ENCODE measurements around the gene KANK2. TPM values are rescaled to one million over a fixed set of nuclear protein-coding genes. Genes with fewer than 3 reads are reported as not detected.
A peak's percentile ranks its signal among the peaks of the same experiment; 100 is the strongest.
"Not testable (repeated sequence)": the region's sequence is repeated elsewhere in the genome, so short reads cannot be mapped to it uniquely, and the experiment has no call there.

The KANK2 gene
- total RNA-seq, 1 donor from 2014 or later: 296 TPM

DNA sequence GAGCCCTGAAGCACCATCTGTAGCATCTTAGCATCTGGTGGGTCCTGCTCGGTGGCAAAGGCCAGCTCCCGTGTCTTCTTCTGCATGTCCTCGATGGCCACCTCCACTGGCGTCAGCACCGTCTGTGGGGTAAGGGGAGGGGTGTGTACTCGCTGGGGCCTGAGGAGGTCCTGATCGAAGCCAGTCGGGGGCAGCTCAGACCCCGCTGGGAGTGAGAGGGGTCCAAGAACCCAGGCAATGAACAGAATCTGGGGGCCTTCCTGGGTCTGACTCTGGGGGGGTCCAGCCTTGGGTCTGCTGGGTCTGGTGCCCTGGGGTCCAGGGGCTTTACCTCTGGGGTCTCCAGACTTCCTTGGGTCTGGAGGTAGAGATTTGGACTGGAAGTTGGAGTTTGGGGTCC lies 3.6 kb upstream of the KANK2 start:
- DNase-seq (ENCODE audit: low spot score): no peak
- no peak for ATAC-seq
- intact Hi-C loops (cut with DNase I): loop anchor here (5.0 to 10.0 kb wide), 2 partner anchors 64 to 176 kb away; no protein-coding TSS in a partner anchor

DNA sequence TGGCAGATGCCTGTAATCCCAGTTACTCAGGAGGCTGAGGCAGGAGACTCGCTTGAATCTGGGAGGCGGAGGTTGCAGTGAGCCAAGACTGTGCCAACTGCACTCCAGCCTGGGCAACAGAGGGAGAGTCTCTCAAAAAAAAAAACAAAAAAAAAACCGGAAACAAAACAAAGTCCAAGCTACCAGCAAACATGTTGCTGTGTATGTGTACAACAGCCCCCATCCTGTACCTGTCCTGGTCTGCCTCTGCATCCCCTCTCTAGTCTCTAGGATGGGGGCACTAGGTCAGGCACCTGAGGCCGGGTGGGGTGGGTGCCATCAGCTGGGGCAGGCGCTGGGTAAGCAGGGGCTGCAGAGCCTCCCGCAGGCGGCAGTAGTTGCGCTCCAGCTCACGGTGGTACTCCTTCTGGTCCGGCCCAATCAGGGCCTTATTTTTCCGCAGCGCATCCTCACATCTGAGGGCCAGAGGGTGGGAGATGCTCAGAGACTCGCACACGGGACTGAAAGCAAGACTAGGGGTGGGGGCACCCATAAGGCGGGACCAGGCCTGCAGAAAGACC lies 2.8 kb upstream of the KANK2 start:
- intact Hi-C loops (cut with DNase I): loop anchor here (5.0 to 10.0 kb wide), 2 partner anchors 63 to 175 kb away; no protein-coding TSS in a partner anchor
- no peak for DNase-seq (ENCODE audit: low spot score)
- no peak for ATAC-seq

DNA sequence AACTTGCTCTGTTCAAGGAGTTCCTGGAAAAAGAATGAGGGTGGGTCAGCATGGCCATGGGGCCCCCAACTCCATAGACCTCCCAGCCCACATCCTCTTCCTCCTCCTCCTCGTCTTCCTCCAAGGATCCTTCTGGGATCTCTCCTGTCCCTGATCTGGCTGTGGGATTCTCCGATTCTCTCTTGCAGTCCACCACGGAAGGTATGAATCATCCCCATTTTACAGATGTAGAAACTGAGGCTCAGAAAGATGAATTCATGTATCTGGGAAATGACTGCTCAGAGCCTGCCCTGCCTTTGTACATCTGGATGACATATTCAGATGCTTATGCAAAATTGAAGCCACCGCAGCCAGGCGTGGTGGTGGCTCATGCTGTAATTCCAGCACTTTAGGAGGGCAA lies 2.2 kb upstream of the KANK2 start:
- intact Hi-C loops (cut with DNase I): no loop called here
- no peak for ATAC-seq
- DNase-seq (ENCODE audit: low spot score): no peak

DNA sequence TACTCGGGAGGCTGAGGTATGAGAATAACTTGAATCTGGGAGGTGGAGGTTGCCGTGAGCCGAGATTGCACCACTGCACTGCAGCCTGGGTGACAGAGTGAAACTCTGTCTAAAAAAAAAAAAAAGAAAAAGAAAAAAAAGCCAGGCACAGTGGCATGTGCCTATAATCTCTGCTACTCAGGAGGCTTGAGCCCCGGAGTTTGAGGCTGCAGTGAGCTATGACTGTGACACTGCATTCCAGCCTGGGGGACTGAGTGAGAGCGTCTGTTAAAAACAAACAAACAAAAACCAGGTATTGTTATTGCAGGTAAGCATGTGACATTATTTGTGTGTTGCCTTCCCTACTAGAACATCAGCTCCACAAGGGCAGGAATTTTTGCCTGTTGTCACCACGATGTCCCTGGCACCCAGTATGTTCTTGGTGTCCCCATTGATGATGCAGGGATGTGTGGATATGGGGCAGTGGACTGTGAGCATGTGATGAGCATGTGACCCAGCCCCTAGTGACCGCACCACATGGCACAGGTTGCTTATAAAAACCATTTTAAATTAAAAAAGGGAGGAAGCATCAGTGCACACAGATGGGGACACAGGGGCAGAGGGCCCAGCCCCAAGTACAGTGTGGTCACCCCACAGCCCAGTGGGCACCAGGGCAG lies 1.6 kb upstream of the KANK2 start:
- intact Hi-C loops (cut with DNase I): no loop called here
- ATAC-seq: no peak
- no peak for DNase-seq (ENCODE audit: low spot score)

DNA sequence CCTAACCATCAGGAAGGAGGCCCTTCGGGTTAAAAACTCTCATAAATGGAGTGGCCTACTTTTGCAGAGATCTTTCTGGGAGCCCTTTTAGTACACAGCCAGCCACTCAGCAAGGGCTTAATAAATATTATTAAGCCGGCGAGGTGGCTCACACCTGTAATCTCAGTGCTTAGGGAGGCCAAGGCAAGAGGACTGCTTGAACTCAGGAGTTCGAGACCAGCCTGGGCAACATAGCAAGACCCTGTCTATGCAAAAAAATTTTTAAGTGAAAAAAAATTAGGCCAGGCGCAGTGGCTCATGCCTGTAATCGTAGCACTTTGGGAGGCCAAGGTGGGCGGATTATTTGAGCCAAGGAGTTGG lies 810 bp upstream of the KANK2 start:
- intact Hi-C loops (cut with DNase I): no loop called here
- no peak for ATAC-seq
- no peak for DNase-seq (ENCODE audit: low spot score)

DNA sequence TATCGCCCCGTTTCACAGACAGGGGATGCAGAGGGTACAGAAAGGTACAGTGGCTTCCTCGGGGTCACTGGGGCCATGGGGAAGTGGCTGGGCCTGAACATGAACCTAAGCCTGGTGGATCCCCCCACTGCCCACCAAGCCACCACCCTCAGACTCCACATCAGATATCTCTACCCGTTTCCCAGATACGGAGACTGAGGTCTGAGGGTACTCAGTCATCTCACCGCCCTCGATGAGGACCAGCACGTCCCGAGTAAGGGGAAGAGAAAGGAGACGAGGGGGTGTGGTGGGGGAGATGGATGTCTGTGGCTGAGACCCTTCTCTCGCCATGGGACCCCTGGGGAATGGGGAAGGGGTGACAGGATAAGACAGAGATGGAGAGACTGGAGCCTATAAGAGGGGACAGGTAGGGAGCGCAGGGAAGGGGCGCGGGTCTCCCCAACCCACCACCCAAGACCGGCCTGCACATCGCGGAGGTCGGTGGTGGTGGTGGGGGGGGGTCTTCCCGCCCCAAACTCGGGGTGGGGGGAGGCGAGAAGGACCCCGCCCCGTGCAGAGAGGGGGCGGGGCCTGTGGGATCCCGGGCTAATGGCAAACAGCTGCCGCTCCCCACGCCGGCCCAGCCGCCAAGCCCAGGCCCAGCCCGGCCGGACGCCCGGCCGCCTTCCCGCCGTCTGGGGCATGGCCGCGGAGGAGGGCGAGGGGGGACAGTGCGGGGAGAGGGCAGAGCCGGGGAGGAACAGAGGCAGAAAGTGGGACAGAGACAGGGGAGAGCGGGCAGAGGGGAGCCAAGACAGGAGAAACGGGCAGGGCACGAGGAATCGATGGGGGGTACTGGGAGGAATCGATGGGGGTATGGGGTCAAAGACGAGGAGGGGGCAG lies 698 bp downstream of the KANK2 start:
- intact Hi-C loops (cut with DNase I): no loop called here
- DNase-seq (ENCODE audit: low spot score) (peak; percentile 79), ATAC-seq (peak; percentile 60)

DNA sequence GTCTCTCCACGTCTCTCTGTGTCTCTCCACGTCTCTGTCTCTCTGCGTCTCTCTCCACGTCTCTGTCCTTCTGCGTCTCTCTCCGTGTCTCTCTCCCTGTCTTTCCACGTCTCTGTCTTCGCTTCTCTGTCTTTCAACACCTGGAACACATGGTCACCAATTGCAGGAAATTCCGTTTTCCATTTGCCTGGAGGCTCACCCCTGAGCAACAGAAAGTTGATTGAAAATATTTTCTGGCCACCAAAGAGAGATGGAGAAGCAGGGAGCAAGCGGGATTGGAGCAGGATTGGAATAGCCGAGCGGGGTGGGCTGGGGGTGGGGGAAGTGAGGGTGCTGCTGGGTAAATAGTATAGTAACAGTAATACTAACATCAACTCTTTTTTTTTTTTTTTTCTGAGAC lies 1.7 kb downstream of the KANK2 start:
- intact Hi-C loops (cut with DNase I): no loop called here
- DNase-seq (ENCODE audit: low spot score): no peak
- ATAC-seq: no peak

DNA sequence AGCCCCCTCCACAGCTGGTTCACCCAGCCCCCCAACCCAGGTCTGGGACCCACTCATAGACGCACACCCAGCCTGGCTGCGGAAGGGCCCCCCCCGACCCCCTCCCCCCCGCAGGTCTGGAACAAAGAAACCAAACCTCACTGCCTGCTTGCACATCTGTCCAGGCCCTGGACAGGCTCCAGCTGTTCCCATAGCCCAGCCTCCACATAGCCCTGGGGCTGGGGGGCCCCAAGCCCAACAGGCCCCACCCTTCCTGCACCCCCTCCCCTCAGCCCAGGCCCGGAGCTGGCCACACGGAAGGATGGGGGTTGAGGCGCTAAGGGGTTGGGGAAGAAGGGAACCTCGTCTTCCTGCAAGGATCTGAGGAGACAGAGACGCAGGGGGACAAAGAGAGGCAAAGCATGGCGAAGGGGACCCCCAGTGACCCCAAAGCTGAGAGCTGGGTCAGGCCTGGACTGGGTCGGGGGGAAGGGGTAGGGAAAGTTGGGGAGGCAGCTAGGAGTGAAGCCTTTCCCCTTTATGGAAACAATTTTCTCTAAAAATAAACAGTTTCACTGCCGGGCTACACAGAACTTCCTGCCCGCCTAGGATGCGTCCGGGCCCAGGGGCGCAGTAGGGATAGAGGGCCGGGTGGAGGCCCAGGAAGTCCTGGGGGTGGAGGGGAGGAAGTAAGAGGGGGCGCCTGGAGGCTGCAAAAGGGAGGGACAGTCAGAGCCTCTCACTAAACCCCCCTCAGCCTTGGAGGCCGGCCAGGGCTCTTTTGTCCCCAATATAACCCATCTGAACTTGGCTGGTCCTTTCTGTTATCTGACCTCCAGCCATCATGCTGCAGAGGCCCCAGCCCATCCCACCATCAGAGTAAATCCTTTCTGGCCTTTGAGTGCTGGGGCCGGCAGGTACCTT lies 2.4 kb downstream of the KANK2 start:
- intact Hi-C loops (cut with DNase I): no loop called here
- DNase-seq (ENCODE audit: low spot score): no peak
- ATAC-seq: no peak

DNA sequence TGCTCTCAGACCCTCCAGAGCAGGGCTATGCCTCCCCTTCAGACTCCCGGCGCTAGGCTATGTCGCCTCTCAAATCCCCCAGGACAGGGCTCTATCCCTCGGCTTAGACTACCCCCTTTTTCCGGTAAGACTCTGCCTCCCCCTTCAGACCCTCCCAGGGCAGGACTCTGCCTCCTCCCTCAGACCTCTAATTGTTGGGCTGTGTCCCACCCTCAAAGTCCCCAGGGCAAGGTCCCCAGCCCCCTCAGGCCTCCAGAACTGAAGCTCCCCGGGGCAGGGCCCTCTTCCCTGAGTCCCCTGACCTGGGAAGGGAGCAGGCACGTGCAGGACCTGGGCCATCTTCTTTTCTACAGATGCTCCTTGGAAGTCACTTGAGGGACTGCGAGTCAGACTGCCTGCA lies 3.2 kb downstream of the KANK2 start:
- intact Hi-C loops (cut with DNase I): no loop called here
- ATAC-seq (no peak), DNase-seq (ENCODE audit: low spot score) (no peak)

DNA sequence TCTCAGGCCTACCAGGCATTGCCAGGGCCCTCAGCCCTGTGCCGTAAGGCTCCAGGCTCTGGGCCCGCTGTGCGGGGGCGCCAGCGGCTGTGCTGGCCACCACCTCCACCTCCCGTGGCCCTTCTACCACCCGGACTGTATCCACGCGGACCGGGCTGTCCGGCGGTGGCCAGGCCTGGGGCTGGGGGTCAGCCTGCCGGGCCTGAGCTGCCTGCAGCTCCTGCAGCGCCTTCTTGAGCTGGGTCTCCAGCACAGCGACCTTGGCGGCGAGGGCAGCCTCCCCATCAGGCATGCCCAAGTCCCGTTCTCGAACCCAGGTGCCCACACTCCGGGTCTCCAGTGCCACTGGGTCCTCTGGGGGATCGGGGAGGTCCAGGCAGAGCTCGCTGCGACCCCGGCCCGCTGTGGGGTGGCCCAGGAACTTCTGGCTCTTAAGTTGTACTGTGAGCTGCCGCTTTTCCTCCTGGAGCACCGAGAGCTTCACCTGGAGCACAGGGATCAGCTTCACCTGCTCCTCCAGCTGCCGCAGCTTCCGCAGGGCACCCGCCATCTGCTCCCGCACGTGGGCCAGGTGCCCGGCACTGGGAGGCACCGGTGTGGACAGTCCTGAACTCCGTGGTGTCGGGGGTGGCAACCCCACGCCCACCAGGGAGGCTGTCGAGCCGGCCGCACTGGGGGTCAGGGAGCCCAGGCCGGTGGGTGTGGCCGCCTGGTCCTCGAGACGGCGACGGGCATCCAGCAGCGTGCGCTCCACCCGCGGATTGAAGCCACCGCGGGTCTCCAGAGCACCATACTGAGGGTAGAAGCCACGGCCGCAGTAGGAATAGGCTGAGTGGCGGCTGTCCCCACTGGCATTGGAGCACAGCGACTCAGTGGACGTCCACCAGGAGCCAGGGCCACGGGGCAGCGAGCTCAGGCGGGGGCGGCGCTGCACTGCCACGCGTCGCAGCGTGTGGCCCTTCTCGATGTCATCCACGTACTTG lies 4.1 kb downstream of the KANK2 start:
- intact Hi-C loops (cut with DNase I): no loop called here
- ATAC-seq (no peak), DNase-seq (ENCODE audit: low spot score) (no peak)

DNA sequence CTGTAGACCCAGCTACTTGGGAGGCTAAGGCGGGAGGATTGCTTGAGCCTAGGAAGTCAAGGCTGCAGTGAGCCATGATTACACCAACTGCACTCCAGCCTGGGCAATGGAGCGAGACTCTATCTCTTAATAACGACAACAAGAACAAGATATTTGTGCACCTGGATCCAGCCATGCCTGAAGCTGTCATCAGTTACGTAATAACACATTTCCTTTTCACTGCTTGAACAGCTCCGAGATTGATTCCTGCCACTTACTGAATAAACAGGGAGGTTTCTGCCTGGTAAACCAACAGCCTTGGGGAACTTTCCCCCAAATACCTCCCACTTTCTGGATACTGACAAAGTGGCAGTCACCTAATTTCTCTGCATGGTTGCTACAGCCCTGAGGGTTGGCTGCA lies 5.4 kb downstream of the KANK2 start:
- intact Hi-C loops (cut with DNase I): no loop called here
- DNase-seq (ENCODE audit: low spot score): no peak
- ATAC-seq: no peak

DNA sequence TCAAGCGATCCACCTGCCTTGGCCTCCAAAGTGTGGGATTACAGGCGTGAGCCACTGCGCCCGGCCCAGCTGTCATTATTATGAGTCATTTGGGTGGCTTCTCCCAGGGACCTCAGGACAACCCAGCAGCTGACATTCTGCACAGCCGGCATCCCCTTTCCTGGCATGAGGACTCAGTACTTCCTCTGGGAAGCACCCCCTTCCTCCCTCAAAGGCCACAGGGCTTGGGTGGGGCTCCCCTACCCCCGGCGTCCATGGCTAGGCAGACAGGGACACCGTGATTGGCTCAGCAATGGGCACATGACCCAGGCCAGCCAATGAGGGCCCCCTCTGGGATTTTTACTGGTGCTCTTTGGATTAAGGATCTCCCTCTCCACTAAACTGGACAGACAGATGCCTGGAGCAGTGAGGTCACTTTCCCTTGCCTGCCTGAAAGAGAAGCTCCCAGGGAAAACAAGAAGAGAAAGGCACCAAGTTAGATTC lies 6.0 kb downstream of the KANK2 start:
- intact Hi-C loops (cut with DNase I): no loop called here
- no peak for DNase-seq (ENCODE audit: low spot score)

DNA sequence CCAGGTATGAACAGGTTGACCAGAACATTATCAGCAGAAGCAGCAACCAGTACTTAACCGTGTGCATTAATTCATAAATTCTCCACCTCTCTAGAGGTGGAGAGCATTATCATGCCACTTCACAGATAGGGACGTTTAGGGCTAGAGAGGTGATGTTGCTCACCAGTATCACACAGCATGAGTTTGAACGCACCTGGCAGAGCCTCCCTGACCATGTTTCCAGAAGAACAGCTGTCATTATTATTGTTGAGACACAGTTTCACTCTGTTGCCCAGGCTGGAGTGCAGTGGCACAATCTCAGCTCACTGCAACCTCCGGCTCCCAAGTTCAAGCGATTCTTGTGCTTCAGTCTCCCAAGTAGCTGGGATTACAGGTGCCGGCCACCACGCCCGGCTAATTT lies 6.8 kb downstream of the KANK2 start:
- ATAC-seq (no peak), DNase-seq (ENCODE audit: low spot score) (no peak)
- intact Hi-C loops (cut with DNase I): no loop called here

More for the DNA sequence above, 6.0 kb downstream of the KANK2 start:
- peak; percentile 62 for ATAC-seq

DNA sequence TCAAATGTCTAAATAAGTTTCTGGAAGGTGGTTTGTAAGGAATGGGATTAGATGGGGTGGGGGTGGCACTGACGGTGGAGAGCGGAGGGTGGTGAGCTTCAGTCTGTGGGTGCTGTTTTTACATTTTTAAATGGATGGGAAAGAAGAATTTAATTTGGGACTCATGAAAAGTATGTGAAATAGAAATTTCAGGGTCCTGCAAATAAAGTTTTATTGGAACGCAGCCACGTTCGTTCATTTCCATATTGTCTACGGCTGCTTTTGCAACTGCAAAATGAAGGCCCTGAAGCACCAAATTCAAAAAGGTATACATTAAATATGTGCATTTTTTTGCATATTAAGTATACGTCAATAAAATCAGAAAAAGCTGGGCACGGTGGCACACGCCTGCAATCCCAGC lies 9.9 kb downstream of the KANK2 start:
- intact Hi-C loops (cut with DNase I): no loop called here
- ATAC-seq (no peak), DNase-seq (ENCODE audit: low spot score) (no peak)

DNA sequence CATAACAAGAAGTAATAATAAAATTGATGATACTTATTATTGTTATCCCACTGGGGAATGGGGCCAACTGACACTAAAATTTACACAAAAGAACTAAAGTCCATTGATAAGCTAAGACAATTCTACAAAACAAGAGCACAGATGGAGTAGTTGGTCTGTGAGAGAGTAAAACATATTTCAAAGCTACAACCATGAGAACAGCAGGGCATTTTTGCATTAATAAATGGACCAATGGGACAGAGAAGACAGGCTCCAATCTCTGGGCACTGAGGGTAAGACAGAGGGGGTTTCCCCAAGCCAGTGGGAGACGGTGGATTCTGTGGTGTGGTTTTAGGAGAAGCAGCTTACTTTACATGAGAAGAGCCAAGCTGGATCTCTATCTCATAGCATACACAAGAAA lies 14.4 kb downstream of the KANK2 start:
- DNase-seq (ENCODE audit: low spot score) (no peak), ATAC-seq (no peak)
- intact Hi-C loops (cut with DNase I): no loop called here

DNA sequence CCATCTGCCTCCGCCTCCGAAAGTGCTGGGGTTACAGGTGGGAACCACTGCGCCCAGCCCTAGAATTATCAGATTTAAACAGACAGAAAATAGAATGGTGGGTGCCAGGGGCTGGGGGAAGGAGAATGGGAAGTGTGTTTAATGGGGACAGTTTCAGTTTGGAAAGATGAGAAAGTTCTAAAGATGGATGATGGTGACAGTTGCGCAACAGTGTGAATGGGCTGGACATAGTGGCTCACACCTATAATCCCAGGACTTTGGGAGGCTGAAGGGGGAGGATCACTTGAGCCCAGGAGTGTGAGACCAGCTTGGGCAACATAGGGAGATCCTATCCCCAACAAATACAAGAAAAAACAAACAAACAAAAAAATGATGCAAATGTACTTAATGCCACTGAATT lies 15.9 kb downstream of the KANK2 start:
- intact Hi-C loops (cut with DNase I): no loop called here
- no peak for ATAC-seq
- DNase-seq (ENCODE audit: low spot score): no peak

DNA sequence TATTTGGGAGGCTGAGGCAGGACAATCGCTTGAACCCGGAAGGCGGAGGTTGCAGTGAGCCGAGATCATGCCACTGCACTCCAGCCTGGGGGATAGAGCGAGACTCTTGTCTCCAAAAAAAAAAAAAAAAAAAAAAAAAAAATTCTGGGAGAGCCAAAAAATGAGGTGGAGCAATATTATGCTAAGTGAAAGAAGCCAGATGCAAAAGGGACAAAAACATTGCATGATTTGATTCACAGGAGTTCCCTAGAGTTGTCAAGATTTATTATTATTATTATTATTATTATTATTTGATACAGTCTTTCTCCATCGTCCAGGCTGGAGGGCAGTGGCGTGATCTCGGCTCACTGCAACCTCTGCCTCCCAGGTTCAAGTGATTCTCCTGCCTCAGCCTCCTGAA lies 16.4 kb downstream of the KANK2 start:
- ATAC-seq: peak; percentile 33

DNA sequence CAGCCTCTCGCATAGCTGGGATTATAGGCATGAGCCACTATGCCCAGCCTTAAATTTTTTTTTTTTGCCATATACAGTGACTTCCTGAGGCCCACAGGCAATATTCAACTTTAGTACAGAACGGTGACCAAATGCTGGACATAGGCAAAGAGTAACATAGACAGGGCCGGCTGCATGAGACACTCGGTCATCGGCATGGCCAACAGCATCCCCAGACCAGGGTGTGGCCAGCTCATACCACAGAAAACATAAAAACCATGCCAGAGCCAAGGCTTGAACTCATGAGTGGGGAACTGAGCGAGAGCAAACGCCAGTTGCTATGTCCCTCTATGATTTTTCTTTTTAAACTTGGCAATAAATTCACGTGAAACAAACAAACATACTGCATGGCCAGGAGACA lies 17.0 kb downstream of the KANK2 start:
- ATAC-seq (peak; percentile 53), DNase-seq (ENCODE audit: low spot score) (no peak)
- intact Hi-C loops (cut with DNase I): no loop called here

More for the DNA sequence above, 16.4 kb downstream of the KANK2 start:
- intact Hi-C loops (cut with DNase I); DNase-seq (ENCODE audit: low spot score): not testable (repeated sequence)
